Muscle of arm (tissue), 12 donors: ENCODE measurements around the gene PMP22. TPM values are rescaled to one million over a fixed set of nuclear protein-coding genes. Genes with fewer than 3 reads are reported as not detected.
A peak's percentile ranks its signal among the peaks of the same experiment; 100 is the strongest.
"Not testable (repeated sequence)": the region's sequence is repeated elsewhere in the genome, so short reads cannot be mapped to it uniquely, and the experiment has no call there.

Source experiments
- DNase-seq: peaks from one replicate; pipeline ENCODE4 v3.0.0-alpha.2; 2013
- polyA plus RNA-seq, 12 donors: library from polyadenylated mRNA; unstranded; fragments of 120-200 nt; gene quantifications; one replicate each; pipeline ENCODE4 v1.2.1, GENCODE V29; 2013; ENCODE audit not compliant: insufficient read length in 12 of 12

The PMP22 gene
- polyA plus RNA-seq, 12 donors = 187 to 1,040 (median 249) TPM

DNA sequence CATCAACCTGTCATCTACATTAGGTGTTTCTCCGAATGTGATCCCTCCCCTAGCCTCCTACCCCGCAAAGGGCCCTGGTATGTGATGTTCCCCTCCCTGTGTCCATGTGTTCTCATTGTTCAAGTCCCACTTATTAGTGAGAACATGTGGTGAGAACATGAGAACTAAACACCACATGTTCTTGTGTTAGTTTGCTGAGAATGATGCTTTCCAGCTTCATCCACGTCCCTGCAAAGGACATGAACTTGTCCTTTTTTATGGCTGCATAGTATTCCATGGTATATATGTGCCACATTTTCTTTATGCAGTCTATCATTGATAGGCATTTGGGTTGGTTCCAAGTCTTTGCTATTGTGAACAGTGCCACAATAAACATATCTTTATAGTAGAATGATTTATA is 43.3 kb downstream of the PMP22 start:
- not testable (repeated sequence) for DNase-seq

DNA sequence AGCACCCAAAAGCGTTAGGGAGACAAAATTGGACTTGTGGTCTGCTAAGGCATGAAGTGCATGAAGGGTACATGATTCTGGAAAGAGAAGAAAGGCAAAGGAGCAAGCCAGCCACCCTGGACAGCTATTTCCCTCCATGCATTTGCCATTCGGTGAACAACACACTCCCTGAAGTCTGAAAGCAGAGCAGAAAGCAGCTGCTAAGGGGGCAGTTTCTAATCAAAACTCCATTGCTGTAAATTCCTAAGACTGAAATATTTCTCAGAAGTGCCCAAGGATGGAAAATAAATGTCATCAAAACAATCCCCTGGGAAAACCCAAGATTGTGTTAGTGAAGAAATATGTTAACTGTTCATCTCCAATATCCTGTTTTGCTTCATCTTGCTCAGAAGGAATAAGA is 44.3 kb downstream of the PMP22 start:
- DNase-seq = no peak

DNA sequence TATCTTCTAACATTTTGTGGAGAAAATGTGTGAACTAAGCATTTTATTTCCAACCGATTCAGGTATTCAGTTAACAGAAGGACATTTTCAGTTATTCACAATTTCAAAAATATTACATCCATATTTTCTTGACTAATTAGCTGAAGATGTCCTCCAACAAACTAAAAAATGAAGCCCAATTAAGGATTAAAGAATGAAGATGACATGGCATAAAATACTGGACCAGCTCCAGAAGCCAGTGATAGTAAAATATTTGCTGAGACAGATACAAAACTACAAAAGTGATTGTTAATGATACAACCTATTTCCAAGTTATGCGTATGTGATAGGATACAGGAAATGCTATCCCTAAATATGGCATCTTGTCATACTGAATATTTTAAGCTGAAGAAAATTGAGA is 48.6 kb downstream of the PMP22 start:
- no peak for DNase-seq

DNA sequence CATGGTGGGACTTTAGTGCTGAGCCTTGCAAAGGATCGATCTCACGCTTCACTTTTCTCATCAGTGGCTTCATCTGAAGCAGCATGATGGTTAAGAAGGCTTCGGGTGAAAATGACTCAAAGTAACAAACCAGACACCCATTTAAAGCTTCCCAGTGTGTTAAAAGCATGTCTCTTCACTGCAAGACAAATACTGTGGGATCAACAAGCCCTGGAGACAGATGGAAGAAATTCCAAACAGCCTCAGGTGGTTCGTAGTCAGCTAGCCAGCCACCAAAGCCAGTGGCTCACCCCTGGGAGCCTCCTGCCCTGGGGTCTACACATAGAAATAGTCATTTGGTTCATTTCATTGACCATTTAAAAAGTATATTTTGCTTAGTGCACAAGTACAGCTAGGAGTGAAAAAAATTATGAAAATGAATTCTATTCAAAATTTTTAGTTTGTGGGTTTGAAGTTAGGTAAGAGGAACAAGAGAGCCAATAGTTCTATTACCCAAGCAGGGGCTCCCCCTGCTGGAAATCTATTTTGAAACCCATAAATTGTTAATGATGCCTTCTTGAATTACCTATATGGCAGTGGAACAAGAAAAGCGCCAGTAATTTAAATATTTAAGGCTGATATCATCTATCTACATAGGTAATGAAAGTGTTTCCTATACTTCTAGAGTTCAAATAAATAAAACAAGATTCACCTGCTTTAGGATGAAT is 51.6 kb downstream of the PMP22 start:
- no peak for DNase-seq

DNA sequence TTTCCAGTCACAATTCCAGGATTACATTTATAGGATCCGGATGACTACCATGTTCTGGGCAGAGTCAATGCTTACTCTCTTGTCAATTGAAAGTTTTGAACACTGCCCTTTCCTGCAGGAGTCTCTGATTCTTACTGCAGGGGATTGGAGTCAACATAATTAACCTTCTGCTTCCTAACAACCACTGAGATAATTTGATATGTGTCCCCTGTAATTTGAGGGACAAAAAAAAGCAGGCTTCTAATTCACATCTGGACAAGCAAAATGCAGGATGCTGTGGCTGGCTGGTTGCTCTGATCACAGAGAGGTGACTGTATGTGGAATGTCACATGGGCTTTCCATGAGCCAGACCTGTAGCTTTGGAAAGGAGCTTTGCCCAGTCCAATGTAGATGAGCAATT is 54.9 kb downstream of the PMP22 start:
- DNase-seq = no peak

DNA sequence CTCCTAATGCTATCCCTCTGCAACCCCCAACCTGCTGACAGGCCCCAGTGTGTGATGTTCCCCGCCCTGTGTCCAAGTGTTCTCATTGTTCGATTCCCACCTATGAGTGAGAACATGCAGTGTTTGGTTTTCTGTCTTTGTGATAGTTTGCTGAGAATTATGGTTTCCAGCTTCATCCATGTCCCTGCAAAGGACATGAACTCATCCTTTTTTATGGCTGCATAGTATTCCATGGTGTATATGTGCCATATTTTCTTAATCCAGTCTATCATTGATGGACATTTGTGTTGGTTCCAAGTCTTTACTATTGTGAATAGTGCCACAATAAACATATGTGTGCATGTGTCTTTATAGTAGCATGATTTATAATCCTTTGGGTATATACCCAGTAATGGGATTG is 62.1 kb downstream of the PMP22 start:
- not testable (repeated sequence) for DNase-seq

DNA sequence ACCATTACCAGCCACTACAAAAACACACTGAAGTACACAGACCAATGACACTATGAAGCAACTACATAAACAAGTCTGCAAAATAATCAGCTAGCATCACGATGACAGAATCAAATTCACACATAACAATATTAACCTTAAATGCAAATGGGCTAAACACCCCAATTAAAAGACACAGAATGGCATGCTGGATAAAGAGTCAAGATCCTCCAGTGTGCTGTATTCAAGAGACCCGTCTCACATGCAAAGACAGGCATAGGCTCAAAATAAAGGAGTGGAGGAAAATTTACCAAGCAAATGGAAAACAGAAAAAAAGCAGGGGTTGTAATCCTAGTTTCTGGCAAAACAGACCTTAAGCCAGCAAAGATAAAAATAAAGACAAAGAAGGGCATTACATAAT is 64.6 kb downstream of the PMP22 start:
- not testable (repeated sequence) for DNase-seq

DNA sequence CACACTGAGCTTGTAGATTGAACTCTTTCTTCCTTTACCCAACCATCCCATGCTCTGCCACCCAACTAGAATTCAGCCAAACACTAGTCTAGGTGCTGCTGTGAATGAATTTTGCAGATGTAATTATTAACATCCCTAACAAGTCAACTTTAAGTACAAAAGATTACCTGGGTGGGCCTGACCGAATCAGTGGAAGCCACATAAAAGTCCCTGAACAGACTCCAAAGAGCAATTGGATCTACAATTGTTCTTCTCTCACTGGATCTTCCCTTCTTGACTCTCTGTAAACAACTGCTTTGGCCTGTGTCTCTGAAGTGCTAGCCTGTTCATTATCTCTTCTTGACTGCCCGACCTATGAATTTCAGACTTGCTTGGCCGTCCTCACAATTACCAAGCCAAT is 67.9 kb downstream of the PMP22 start:
- DNase-seq = no peak

DNA sequence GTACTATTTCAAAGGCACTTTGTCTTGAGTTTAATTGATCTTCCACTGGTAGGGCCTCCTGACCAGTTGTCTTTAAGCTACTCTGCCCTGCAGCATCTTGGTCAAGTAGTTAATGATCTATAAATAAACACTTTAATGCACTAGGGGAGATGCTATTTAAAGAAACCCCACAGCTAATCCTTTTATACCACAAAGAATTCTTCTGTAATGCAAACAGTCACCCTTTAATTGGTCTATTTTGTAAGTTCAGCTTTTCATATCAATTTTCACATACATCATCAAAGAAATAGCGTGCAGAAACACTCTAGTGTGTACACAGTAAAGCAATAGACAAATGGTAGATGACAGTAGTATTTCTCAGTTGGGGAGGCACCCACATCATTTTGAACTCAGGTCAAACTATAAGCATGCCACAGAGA is 70.3 kb downstream of the PMP22 start:
- DNase-seq = no peak

DNA sequence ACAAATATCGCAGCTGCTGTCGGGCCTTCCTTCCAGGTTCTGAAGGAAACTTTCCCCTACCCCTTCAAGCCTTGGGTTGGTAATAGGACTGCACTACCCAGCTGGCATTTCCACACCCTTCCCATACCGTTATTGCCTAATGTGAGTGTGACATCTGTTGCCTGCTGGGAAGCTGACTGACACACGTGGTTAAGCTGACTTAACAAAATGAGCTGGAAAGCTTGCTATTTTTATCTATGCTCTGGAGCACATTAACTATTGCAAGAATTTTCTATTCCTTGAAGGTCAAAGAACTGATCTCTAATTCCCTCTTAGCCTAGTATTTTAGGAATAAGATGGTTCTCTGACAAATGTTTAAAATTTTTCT is 79.5 kb downstream of the PMP22 start:
- DNase-seq = peak; percentile 60

DNA sequence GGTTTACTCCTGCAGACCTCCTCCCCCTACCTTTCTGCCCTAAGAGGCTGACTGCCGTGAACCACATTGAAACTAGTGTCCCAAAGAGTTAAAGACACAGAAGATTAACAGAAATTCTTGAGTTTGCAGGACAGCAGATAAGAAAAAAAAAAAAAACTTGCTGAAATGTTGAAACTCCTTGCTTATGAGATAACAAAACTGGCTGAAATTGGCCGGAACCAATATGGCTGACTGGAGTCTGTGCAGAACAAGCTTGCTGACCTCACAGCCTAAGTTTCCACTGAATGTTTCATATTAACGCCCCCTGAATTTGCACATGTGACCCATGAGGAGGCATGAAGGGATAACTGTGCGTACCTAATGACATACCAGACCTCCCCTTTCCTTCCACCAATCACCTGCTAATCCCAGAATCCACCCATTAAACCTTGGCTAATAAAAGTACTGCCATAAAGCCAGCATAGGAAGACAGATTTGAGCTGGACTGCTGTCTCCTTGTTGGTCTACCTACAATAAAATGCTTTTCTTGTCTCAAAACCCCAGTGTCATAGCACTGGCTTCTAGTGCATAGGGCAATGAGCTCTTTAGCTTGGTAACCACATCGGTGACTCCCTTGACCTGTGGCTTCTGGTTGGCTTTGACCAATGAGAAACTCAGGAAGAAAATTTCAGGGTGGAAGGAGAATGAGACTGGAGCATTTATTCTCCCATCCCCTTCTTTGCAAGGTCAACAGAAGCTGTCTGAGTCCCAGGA is 80.1 kb downstream of the PMP22 start:
- no peak for DNase-seq

DNA sequence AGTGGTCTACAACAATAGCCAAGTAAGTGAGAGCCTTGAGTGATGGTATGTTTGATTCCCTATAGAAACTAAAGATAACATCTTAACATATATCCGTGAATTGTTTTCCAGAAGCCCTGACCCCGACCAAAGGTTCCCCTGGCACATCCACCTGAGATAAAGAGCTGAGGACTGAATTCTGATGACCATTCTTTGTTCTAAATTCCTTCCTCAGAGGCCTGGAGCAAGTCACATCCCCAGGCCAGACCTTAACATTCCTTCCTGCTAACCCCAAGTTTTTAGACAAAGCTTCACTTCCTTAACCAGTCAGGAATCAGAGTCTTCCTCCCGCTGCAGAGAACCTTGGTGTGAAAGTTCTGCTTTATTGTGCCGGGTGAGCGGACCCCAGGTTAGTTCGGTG is 83.3 kb downstream of the PMP22 start:
- DNase-seq = no peak

DNA sequence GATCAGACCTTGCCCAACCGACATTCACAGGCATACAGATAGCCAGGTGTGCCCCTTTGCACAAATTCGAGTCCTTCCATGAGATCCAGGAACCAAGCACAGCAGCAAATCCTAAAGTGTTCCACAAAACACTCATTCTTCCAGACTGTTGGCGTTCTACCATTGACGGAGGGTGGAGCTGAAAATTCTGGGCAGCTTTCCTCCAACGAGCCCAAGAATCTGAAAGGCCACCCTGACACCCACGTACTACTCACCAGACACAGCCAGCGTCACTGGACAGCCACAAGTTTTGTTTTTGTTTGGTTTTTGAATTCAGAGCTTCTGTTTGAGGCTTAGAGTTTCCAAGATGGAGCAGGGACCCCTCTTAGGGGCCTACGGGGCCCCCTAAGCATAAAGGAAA is 83.8 kb downstream of the PMP22 start:
- DNase-seq = no peak

DNA sequence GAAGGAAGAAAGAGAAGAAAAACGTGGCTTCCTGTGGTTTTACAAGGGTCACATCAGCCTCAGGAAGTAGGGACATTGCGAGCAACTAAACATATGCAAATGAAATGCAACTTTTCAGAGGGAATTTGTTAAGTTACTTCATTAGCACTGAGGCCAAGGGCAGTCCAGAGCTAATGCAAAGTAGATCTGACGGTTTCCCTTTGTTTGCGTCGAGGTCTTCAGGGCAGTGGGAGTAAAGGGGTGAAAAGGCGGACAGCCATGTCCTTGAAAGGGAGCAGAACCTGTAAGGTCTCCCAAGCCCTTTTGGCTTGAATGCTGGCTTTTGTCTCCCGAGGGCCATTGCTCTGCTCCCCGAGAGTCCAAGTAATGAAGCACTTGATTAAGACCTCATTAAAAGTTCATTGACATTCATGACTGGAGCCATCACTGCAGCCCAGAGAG is 85.0 kb downstream of the PMP22 start:
- DNase-seq = no peak

Other genes starting within 250 kb of the PMP22 start
- gene TEKT3, start 76.3 kb upstream of the PMP22 start, polyA plus RNA-seq = 1 to 10 TPM in 5 of 12 donors, under 1 TPM in 5, not detected in 2; 0.41 to 2.3 (median 1.1) TPM
- gene CDRT4, start 202.3 kb upstream of the PMP22 start, polyA plus RNA-seq = 10 to 100 TPM in 1 of 12 donors, 1 to 10 TPM in 7, under 1 TPM in 3, not detected in 1; 0.77 to 26.5 (median 5.0) TPM